Adrenal gland (tissue), 12 donors: ENCODE measurements around the gene VEGFB. TPM values are rescaled to one million over a fixed set of nuclear protein-coding genes. Genes with fewer than 3 reads are reported as not detected.

ENCODE experiments used
- DNase-seq, 7 donors: peaks; one replicate each; pipeline ENCODE4 v3.0.0-alpha.2; 2019 to 2020
- H3K27ac ChIP-seq, 5 donors: fragments of 200-600 bp; sonication (generic) in 4 of 5; 1 replicate in 3 of 5; 2 replicates in 2 of 5; pipeline versions ENCODE4 v1.5.1 to v1.8.0; 2016 to 2020; ENCODE audit warnings: mild to moderate bottlenecking in 1 of 5
- H3K27me3 ChIP-seq: fragments of 200-600 bp; 2 replicates; pipeline ENCODE4 v1.8.0; 2021
- H3K36me3 ChIP-seq, 2 donors: fragments of 200-600 bp; replicated peaks in 1 of 2; 1 replicate in 1 of 2; 2 replicates in 1 of 2; pipeline versions ENCODE4 v1.5.1 to v1.8.0; 2018 to 2022
- H3K4me1 ChIP-seq, 2 donors: fragments of 200-600 bp; replicated peaks in 1 of 2; 1 replicate in 1 of 2; 2 replicates in 1 of 2; pipeline versions ENCODE4 v1.5.1 to v1.8.0; 2018 to 2021
- H3K4me3 ChIP-seq, 4 donors: fragments of 200-600 bp; sonication (generic) in 3 of 4; one replicate each; pipeline ENCODE4 v1.5.1; 2016 to 2018
- H3K9me3 ChIP-seq, 3 donors: fragments of 200-600 bp; sonication (generic) in 1 of 3; replicated peaks in 1 of 3; 1 replicate in 2 of 3; 2 replicates in 1 of 3; pipeline versions ENCODE4 v1.5.1 to v1.8.0; 2016 to 2021
- POLR2A ChIP-seq, 2 donors: fragments of 450-650 bp; IDR thresholded peaks; one replicate each; pipeline ENCODE4 v1.6.1; 2017; ENCODE audit warnings: antibody characterized with exemption in 2 of 2, mild to moderate bottlenecking in 2 of 2, moderate library complexity in 1 of 2
- WGBS, 4 donors: extraction: QIAGEN DNeasy Blood & Tissue Kit in 2 of 4; methylation state at CpG; one replicate each; pipeline versions ENCODE4 v1.1.5 to v1.1.7; 2013 to 2017; 5-methylcytosine and 5-hydroxymethylcytosine counted together
- intact Hi-C, 2 donors: fragments of 100-400 bp; cut with DNase I; formaldehyde crosslinking; loops; one replicate each; pipeline versions ENCODE4 v1.14.1 to v1.15.0; 2022 to 2023
- polyA plus RNA-seq, 3 donors: library from polyadenylated mRNA; stranded (reverse); fragments of 200-250 nt in 2 of 3; fragments of 350-450 nt in 1 of 3; fragmentation: Illumina TruSeq in 1 of 3; extraction: RNeasy Lipid Tissue Mini Kit (QIAGEN cat#74804) in 1 of 3; gene quantifications; one replicate each; pipeline ENCODE4 v1.2.3, GENCODE V29; 2013 to 2014
- total RNA-seq, 9 donors: library from RNA; depleted of rRNA in 4 of 9; stranded (reverse); fragments of >200 nt in 4 of 9; fragments of 120-200 nt in 1 of 9; fragmentation: NEBNext Ultra II Directional in 1 of 9; extraction: Animal tissue kit (Norgen Biotek cat#: 25700) in 1 of 9; gene quantifications; one replicate each; pipeline versions ENCODE4 v1.1.0 to v1.2.4, GENCODE V29; 2013 to 2023
- TF ChIP-seq, protein P1 (sequence below), 6 experiments: fragments of 450-650 bp in 4 of 6; fragments of 200-600 bp in 2 of 6; sonication (generic) in 1 of 6; IDR thresholded peaks; 1 replicate in 5 of 6; 2 replicates in 1 of 6; pipeline versions ENCODE4 v1.5.1 to v1.8.0; 2016 to 2021; ENCODE audit warnings: antibody characterized with exemption in 6 of 6, mild to moderate bottlenecking in 2 of 6, moderate library complexity in 1 of 6
- donor health status: healthy with polysubstance abuse.
- donor health status: Bipolar disorder and iron deficiency.
- donor health status: DM: yes; HTN: yes; CAD: no.
- donor health status: DM: no; HTN: no; CAD: no.
- donor health status: DM: no; HTN: no; CAD: no.
- donor health status: DM: yes; HTN: yes; CAD: no.

Gene VEGFB
- total and polyA plus RNA-seq, 12 donors = 36.0 to 185 (median 134) TPM

DNA sequence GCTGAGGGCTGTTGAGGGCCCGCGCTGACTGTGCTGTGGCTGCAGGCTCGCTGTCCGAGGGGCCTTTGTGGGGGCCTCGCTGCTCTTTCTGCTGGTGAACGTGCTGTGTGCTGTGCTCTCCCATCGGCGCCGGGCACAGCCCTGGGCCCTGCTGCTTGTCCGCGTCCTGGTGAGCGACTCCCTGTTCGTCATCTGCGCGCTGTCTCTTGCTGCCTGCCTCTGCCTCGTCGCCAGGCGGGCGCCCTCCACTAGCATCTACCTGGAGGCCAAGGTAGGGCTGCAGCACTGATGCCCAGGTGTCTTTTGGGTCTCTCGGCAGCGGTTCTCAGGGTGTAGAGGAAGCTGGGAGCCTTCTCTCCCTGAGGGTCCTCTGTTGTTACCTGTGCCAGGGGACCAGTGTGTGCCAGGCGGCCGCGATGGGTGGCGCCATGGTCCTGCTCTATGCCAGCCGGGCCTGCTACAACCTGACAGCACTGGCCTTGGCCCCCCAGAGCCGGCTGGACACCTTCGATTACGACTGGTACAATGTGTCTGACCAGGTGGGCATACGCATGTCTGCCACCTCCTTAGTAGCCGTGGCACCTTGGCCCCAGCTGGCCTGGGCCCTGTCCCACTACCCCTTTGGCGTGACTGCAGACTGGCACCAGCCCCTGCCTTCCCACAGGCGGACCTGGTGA, 53.4 kb downstream of the VEGFB start:
- no peak for DNase-seq
- Histone ChIP-seq H3K4me3 (no peak overlapping the region), H3K27me3 (peaks cover 23% of the 10 kb centered on the region), H3K27ac (no peak overlapping the region), H3K4me1 (peaks cover 15 to 29% of the 10 kb centered on the region in 2 donors), H3K9me3 (no peaks in the 10 kb centered on the region), H3K36me3 (no peaks in the 10 kb centered on the region)
- TF ChIP-seq, protein P1, sequence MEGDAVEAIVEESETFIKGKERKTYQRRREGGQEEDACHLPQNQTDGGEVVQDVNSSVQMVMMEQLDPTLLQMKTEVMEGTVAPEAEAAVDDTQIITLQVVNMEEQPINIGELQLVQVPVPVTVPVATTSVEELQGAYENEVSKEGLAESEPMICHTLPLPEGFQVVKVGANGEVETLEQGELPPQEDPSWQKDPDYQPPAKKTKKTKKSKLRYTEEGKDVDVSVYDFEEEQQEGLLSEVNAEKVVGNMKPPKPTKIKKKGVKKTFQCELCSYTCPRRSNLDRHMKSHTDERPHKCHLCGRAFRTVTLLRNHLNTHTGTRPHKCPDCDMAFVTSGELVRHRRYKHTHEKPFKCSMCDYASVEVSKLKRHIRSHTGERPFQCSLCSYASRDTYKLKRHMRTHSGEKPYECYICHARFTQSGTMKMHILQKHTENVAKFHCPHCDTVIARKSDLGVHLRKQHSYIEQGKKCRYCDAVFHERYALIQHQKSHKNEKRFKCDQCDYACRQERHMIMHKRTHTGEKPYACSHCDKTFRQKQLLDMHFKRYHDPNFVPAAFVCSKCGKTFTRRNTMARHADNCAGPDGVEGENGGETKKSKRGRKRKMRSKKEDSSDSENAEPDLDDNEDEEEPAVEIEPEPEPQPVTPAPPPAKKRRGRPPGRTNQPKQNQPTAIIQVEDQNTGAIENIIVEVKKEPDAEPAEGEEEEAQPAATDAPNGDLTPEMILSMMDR (IDR thresholded peaks at IDR 0.05) = no peak
- no peak for TF ChIP-seq POLR2A (IDR thresholded peaks at IDR 0.05)
- intact Hi-C loops = no loop called here
- 94 to 98% (median 94%) methylated on average over 20 to 33 of the region's 33 CpGs for WGBS, 4 donors

DNA sequence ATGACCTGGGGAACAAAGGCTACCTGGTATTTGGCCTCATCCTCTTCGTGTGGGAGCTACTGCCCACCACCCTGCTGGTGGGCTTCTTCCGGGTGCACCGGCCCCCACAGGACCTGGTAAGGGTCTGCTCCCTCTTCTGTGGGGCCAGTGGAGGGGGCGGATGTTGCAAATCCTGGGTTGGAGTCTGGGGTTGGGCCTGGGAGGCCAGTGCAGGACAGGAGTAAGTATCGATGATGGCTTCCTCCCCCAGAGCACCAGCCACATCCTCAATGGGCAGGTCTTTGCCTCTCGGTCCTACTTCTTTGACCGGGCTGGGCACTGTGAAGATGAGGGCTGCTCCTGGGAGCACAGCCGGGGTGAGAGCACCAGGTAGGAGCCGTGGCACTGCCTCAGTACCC, 54.0 kb downstream of the VEGFB start:
- no peaks in the 10 kb centered on the region for H3K9me3 ChIP-seq
- intact Hi-C loops = no loop called here
- no peak overlapping the region for H3K27ac ChIP-seq
- no peaks in the 10 kb centered on the region for H3K36me3 ChIP-seq
- no peak for DNase-seq
- whole genome bisulfite sequencing, 4 donors = 90 to 94% (median 90%) methylated on average over 4 to 9 of the region's 9 CpGs
- H3K27me3 ChIP-seq = peaks cover 29% of the 10 kb centered on the region
- TF ChIP-seq, protein P1 (IDR thresholded peaks at IDR 0.05) = no peak
- TF ChIP-seq POLR2A (IDR thresholded peaks at IDR 0.05) = no peak
- peaks cover 14 to 26% of the 10 kb centered on the region in 2 donors for H3K4me1 ChIP-seq
- no peak overlapping the region for H3K4me3 ChIP-seq

Other genes with a start within 250 kb of the VEGFB start
- 10 to 100 TPM; 41.4 to 93.7 (median 66.8) TPM for gene OTUB1, start 248.1 kb upstream of the VEGFB start, total RNA-seq
- gene OTUB1, start 248.1 kb upstream of the VEGFB start, polyA plus RNA-seq = 10 to 100 TPM; 59.7 to 70.6 (median 60.5) TPM
- 10 to 100 TPM in 1 of 9 donors, 1 to 10 TPM in 2, under 1 TPM in 2, not detected in 4; 0.33 to 11.1 (median 4.0) TPM for gene FLRT1, start 198.7 kb upstream of the VEGFB start, total RNA-seq
- 1 to 10 TPM in 2 of 3 donors, under 1 TPM in 1; 0.54 to 5.0 (median 2.4) TPM for gene FLRT1, start 198.7 kb upstream of the VEGFB start, polyA plus RNA-seq
- gene MACROD1, start 68.5 kb upstream of the VEGFB start, total RNA-seq = 10 to 100 TPM; 13.5 to 62.9 (median 22.3) TPM
- 10 to 100 TPM in 2 of 3 donors, 1 to 10 TPM in 1; 5.5 to 60.7 (median 41.1) TPM for gene MACROD1, start 68.5 kb upstream of the VEGFB start, polyA plus RNA-seq
- 100 to 1,000 TPM; 126 to 404 (median 184) TPM for gene STIP1, start 48.4 kb upstream of the VEGFB start, total RNA-seq
- gene STIP1, start 48.4 kb upstream of the VEGFB start, polyA plus RNA-seq = 100 to 1,000 TPM in 1 of 3 donors, 10 to 100 TPM in 2; 82.1 to 523 (median 91.4) TPM
- 10 to 100 TPM in 8 of 9 donors, 1 to 10 TPM in 1; 3.2 to 77.0 (median 29.9) TPM for gene FERMT3, start 27.9 kb upstream of the VEGFB start, total RNA-seq
- gene FERMT3, start 27.9 kb upstream of the VEGFB start, polyA plus RNA-seq = 10 to 100 TPM in 2 of 3 donors, 1 to 10 TPM in 1; 5.5 to 57.8 (median 49.0) TPM
- gene TRPT1, start 8.4 kb upstream of the VEGFB start, total RNA-seq = 10 to 100 TPM; 40.8 to 90.3 (median 55.6) TPM
- gene TRPT1, start 8.4 kb upstream of the VEGFB start, polyA plus RNA-seq = 100 to 1,000 TPM in 2 of 3 donors, 10 to 100 TPM in 1; 17.9 to 205 (median 175) TPM
- 100 to 1,000 TPM in 2 of 9 donors, 10 to 100 TPM in 7; 67.2 to 126 (median 79.9) TPM for gene NUDT22, start 8.3 kb upstream of the VEGFB start, total RNA-seq
- gene NUDT22, start 8.3 kb upstream of the VEGFB start, polyA plus RNA-seq = 100 to 1,000 TPM in 2 of 3 donors, 10 to 100 TPM in 1; 19.5 to 190 (median 101) TPM
- 100 to 1,000 TPM in 1 of 9 donors, 10 to 100 TPM in 8; 19.9 to 112 (median 44.3) TPM for gene DNAJC4, start 4.0 kb upstream of the VEGFB start, total RNA-seq
- 100 to 1,000 TPM in 2 of 3 donors, 10 to 100 TPM in 1; 59.4 to 220 (median 192) TPM for gene DNAJC4, start 4.0 kb upstream of the VEGFB start, polyA plus RNA-seq
- 100 to 1,000 TPM in 3 of 9 donors, 10 to 100 TPM in 6; 76.1 to 185 (median 96.1) TPM for gene FKBP2, start 6.5 kb downstream of the VEGFB start, total RNA-seq
- gene FKBP2, start 6.5 kb downstream of the VEGFB start, polyA plus RNA-seq = 100 to 1,000 TPM; 206 to 812 (median 791) TPM
- 100 to 1,000 TPM in 7 of 9 donors, 10 to 100 TPM in 2; 77.2 to 212 (median 128) TPM for gene PPP1R14B, start 12.4 kb downstream of the VEGFB start, total RNA-seq
- 100 to 1,000 TPM in 2 of 3 donors, 10 to 100 TPM in 1; 85.1 to 331 (median 327) TPM for gene PPP1R14B, start 12.4 kb downstream of the VEGFB start, polyA plus RNA-seq
- gene PLCB3, start 16.9 kb downstream of the VEGFB start, total RNA-seq = 10 to 100 TPM in 8 of 9 donors, 1 to 10 TPM in 1; 5.0 to 65.9 (median 44.0) TPM
- 10 to 100 TPM in 2 of 3 donors, 1 to 10 TPM in 1; 6.6 to 89.5 (median 31.7) TPM for gene PLCB3, start 16.9 kb downstream of the VEGFB start, polyA plus RNA-seq
- gene BAD, start 50.1 kb downstream of the VEGFB start, total RNA-seq = 100 to 1,000 TPM in 5 of 9 donors, 10 to 100 TPM in 4; 72.9 to 219 (median 100) TPM
- 100 to 1,000 TPM in 2 of 3 donors, 1 to 10 TPM in 1; 9.5 to 111 (median 102) TPM for gene BAD, start 50.1 kb downstream of the VEGFB start, polyA plus RNA-seq
- gene GPR137, start 51.3 kb downstream of the VEGFB start, total RNA-seq = 10 to 100 TPM; 15.6 to 69.8 (median 48.3) TPM
- gene GPR137, start 51.3 kb downstream of the VEGFB start, polyA plus RNA-seq = 10 to 100 TPM; 16.0 to 41.5 (median 40.9) TPM
- gene KCNK4, start 56.7 kb downstream of the VEGFB start, total RNA-seq = under 1 TPM in 1 of 9 donors, not detected in 8; 0.54 TPM
- under 1 TPM in 1 of 3 donors, not detected in 2; 0.10 TPM for gene KCNK4, start 56.7 kb downstream of the VEGFB start, polyA plus RNA-seq
- under 1 TPM in 2 of 9 donors, not detected in 7; 0.28 to 0.69 TPM for gene CATSPERZ, start 65.8 kb downstream of the VEGFB start, total RNA-seq
- gene CATSPERZ, start 65.8 kb downstream of the VEGFB start, polyA plus RNA-seq = 1 to 10 TPM in 1 of 3 donors, under 1 TPM in 1, not detected in 1; 0.74 to 1.2 TPM
- 10 to 100 TPM; 27.5 to 74.4 (median 53.1) TPM for gene ESRRA, start 70.9 kb downstream of the VEGFB start, total RNA-seq
- 10 to 100 TPM; 18.2 to 62.1 (median 56.0) TPM for gene ESRRA, start 70.9 kb downstream of the VEGFB start, polyA plus RNA-seq
- 100 to 1,000 TPM; 286 to 991 (median 383) TPM for gene TRMT112, start 83.0 kb downstream of the VEGFB start, total RNA-seq
- gene TRMT112, start 83.0 kb downstream of the VEGFB start, polyA plus RNA-seq = 100 to 1,000 TPM; 362 to 855 (median 658) TPM
- gene PRDX5, start 83.5 kb downstream of the VEGFB start, total RNA-seq = 100 to 1,000 TPM; 324 to 843 (median 433) TPM
- 100 to 1,000 TPM; 403 to 713 (median 555) TPM for gene PRDX5, start 83.5 kb downstream of the VEGFB start, polyA plus RNA-seq
- 10 to 100 TPM in 8 of 9 donors, 1 to 10 TPM in 1; 8.9 to 22.6 (median 14.4) TPM for gene CCDC88B, start 105.6 kb downstream of the VEGFB start, total RNA-seq
- gene CCDC88B, start 105.6 kb downstream of the VEGFB start, polyA plus RNA-seq = 100 to 1,000 TPM in 1 of 3 donors, 10 to 100 TPM in 1, 1 to 10 TPM in 1; 5.1 to 143 (median 47.9) TPM
- 10 to 100 TPM; 13.4 to 89.3 (median 26.3) TPM for gene RPS6KA4, start 124.6 kb downstream of the VEGFB start, total RNA-seq
- gene RPS6KA4, start 124.6 kb downstream of the VEGFB start, polyA plus RNA-seq = 10 to 100 TPM in 2 of 3 donors, 1 to 10 TPM in 1; 4.9 to 29.8 (median 14.4) TPM